ENCODE results near the gene SPTAN1. TPM values are rescaled to one million over a fixed set of nuclear protein-coding genes. Genes with fewer than 3 reads are reported as not detected.
"Not testable (repeated sequence)": the region's sequence is repeated elsewhere in the genome, so short reads cannot be mapped to it uniquely, and the experiment has no call there.

The SPTAN1 gene
- total RNA-seq, 1 donor from 2014 or later: 75.7 TPM

DNA sequence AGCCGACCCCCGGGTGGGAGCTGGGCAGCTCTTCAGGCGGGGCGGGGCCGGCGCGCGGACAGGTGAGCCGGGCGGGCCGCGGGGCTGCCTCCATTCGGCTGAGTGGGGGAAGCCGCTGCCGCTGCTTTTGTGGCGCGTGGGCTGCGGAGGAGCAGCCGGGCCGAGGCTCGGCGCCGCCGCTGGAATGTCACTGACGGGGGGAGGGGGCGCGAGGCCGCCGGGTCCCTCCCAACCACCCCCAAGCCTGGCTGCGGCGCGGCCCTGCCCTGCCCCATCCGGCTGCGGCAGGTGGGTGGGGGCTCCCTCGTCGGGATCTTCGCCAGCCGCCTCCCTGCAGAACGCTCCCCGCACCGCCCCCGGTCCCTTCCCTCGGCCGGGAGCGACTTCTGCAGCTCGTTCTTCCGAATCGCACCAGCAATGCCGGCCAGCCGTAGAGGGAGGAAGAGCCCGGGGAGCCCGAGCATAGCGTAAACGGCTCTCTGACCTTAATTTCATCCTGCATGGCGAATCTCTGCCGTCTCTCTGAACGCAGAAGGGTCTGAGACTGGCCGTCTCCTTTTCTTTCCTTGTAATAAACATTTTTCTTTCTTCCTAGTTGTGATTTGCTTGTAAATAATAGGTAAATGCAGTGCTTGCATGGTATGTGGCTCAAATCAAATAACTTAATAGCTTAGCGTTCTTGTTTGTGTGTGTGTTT is 505 bp downstream of the SPTAN1 start:
- ATAC-seq (peak; percentile 53), DNase-seq (ENCODE audit: low spot score) (peak; percentile 71)

DNA sequence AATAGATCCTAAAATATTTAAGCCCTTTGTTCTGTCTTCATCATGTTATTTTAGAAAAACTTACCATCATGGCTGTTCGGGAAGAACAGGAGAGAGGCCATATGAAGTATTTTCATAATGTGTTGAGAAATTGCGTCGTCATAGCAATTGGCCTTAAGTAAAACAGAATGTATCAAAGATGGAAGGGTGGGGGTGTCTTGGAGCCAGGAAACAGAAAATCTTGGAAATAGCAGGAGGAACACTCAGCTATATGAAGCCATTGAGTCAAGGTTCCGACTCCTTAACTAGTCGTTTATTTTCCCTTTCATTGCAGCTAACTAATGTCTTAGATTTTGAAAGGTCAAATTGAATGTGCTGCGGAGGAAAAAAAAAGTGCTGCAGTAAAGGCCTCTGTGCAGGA is 1.3 kb downstream of the SPTAN1 start:
- ATAC-seq (no peak), DNase-seq (ENCODE audit: low spot score) (no peak)

DNA sequence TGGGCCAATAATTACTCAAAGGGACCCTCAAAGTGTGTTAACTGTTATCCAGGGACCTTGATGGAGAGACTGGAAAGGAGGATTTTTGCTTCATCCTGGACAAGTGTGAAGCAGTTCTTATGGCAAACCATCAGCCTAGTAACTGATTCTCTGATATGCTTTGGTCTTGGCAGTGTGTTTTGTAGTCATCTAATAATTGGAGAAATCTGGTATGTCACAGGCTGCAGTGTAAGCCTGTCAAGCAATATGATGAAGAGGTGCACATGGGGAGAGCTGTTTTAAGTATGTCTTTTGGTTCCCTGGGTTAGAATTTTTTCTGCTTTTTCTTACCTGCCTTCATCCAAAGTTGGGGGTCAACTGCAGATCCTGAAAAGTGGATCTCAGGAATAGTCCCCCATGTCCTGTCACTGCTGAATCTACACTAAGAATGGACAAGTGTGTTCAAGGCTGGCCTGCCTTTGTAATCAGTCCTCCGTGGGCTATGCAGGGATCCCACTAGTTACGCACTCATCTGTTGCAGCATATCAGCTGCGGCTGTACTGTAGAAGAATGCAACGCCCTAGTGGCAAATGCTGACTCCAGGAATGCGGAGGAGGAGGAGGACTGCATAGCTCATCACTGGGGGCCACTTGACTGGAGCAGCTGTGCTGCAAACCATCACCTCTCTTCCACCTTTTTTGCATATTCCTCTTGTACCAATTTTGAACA is 1.9 kb downstream of the SPTAN1 start:
- ATAC-seq (no peak), DNase-seq (ENCODE audit: low spot score) (no peak)

GRCh38 chr9:128555180-128555721 is 2.9 kb downstream of the SPTAN1 start:
- no peak for ATAC-seq
- no peak for DNase-seq (ENCODE audit: low spot score)

GRCh38 chr9:128556276-128556675 is 3.9 kb downstream of the SPTAN1 start:
- DNase-seq (ENCODE audit: low spot score) (no peak), ATAC-seq (no peak)

GRCh38 chr9:128556926-128557634 is 4.7 kb downstream of the SPTAN1 start:
- ATAC-seq (peak; percentile 45), DNase-seq (ENCODE audit: low spot score) (peak; percentile 64)

GRCh38 chr9:128558431-128559310 is 6.3 kb downstream of the SPTAN1 start:
- DNase-seq (ENCODE audit: low spot score): peak; percentile 84
- ATAC-seq: peak; percentile 86

DNA sequence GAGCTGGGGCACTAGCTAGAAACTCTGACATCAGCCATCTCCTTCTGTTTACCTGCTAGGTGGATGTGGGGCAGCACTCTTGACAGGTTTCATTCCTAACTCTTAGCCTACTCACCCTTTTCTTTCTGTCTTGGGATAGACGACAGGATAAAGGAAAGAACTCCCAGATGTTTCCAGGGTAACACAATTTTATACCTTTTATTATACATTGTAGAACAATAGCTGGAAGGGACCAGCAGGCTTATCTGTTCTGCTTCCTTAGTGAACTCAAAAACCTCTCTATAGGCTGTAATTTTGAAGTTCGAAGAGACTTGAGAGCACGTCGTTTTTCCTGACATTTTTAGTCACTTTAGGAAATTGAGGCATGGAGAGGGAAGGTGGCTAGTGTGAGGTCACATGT is 13.2 kb downstream of the SPTAN1 start:
- ATAC-seq: peak; percentile 31

DNA sequence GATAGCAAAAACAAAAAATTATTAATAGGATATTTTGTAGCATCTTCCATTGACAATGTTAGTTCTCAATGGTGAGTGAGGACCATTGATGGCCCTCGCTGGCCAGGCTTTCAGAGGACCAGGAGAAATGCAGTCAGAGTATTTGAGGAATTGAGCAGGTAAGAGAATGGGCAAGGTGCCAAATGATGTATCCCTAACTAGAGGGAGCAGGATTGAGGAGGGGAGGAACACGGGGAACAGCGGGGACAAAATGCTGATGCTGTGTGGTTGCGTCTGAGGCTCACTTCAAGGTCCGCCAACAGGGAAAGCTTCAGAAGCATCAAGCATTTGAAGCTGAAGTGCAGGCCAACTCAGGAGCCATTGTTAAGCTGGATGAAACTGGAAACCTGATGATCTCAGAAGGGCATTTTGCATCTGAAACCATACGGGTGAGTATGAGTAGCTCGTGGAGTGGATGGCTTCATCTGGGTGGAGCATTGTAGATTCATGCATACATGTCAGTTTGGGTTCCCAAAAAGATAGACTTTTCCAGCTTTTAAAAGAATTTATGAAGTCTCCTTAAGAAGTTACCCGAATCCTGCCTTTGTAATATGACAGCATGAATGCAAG is 16.2 kb downstream of the SPTAN1 start:
- ATAC-seq (no peak), DNase-seq (ENCODE audit: low spot score) (no peak)

More for the DNA sequence above, 13.2 kb downstream of the SPTAN1 start:
- no peak for DNase-seq (ENCODE audit: low spot score)

DNA sequence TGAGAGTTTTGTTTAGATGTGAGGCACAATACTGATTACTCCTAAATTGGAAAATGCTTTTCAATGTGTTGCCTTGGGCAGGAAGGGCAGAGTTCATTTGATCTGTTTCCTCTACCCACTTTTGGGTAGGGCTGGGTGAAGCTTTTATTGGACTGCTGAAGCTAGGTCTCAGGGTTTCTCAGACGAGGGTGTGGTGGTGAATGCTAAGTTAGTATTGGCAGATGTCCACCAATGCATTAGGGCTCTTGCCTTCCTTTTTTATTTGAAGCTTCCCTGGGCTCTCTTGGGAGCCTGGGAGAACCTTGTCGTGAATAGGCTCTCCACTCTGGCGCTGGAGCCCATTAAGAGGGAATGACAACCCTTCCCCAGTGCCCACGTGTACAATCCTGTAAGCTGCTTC is 23.1 kb downstream of the SPTAN1 start:
- ATAC-seq: no peak
- no peak for DNase-seq (ENCODE audit: low spot score)

GRCh38 chr9:128575916-128576315 is 23.5 kb downstream of the SPTAN1 start:
- ATAC-seq (no peak), DNase-seq (ENCODE audit: low spot score) (no peak)

DNA sequence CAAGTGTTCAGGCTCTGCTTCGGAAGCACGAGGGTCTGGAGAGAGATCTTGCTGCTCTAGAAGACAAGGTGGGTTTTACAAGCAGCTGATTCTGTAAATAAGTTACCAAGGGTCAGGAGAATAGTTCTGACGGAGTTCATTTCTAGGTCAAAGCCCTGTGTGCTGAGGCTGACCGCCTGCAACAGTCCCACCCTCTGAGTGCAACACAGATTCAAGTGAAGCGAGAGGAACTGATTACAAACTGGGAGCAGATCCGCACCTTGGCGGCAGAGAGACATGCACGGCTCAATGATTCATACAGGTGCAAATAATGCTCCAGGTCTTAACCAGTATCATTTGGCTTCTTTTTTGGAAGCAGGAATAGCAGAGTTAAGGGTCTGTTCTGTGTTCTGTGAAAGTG is 24.8 kb downstream of the SPTAN1 start:
- ATAC-seq (peak; percentile 87), DNase-seq (ENCODE audit: low spot score) (peak; percentile 65)

DNA sequence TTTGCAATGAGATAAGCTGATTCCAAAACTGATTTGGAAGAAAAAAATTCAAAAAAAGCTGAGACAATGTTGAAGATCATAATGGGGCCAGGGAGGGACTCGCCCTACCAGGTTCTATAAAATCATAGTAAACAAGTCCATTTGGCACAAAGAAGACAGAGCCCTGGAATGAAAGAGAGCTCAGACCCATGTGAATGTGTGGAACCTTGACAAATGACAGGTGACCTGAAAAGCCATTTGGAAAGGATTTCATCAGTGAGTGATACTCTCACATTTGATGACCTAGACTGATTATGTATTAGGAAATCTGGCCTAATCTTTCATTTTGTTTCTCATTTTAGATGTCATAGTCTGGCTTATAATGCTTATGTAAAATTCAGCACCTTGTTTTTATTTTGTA is 26.8 kb downstream of the SPTAN1 start:
- ATAC-seq (peak; percentile 69), DNase-seq (ENCODE audit: low spot score) (peak; percentile 57)

DNA sequence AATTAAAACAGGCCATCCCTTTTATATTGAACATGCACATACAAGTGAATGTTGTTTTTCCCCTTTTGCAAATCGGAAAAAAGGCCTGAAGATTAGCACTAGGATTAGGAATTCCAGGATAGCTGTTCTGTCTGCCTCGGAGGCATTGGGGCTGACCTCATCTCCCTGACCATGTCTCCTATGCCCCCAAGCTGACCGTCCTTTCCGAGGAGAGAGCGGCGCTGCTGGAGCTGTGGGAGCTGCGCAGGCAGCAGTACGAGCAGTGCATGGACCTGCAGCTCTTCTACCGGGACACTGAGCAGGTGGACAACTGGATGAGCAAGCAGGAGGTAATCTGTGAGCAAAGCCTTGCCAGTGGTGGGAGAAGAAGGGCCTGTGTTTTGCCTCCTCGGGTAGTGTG is 28.3 kb downstream of the SPTAN1 start:
- ATAC-seq: no peak
- no peak for DNase-seq (ENCODE audit: low spot score)

DNA sequence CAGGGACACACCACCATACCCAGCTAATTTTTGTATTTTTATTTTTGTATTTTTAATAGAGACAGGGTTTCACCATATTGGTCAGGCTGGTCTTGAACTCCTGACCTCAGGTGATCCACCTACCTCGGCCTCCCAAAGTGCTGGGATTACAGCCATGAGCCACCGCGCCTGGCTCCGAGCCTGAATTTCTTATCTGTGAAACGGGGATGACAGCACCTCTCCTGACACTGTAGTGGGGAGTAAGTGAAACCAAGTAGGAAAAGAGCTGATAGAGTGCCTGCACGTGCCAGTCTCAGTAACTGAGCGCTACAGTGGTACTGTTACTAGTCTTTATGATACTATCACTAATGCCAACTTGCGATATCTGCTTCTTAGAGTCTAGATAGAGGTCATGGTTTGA is 32.8 kb downstream of the SPTAN1 start:
- ATAC-seq (peak; percentile 82), DNase-seq (ENCODE audit: low spot score) (peak; percentile 73)

- not testable (repeated sequence) for DNase-seq (ENCODE audit: low spot score)
- peak; percentile 79 for ATAC-seq
Measured at GRCh38 chr9:128586934-128587333, 34.5 kb downstream of the SPTAN1 start.

GRCh38 chr9:128587453-128587852 is 35.1 kb downstream of the SPTAN1 start:
- no peak for DNase-seq (ENCODE audit: low spot score)
- ATAC-seq: no peak

DNA sequence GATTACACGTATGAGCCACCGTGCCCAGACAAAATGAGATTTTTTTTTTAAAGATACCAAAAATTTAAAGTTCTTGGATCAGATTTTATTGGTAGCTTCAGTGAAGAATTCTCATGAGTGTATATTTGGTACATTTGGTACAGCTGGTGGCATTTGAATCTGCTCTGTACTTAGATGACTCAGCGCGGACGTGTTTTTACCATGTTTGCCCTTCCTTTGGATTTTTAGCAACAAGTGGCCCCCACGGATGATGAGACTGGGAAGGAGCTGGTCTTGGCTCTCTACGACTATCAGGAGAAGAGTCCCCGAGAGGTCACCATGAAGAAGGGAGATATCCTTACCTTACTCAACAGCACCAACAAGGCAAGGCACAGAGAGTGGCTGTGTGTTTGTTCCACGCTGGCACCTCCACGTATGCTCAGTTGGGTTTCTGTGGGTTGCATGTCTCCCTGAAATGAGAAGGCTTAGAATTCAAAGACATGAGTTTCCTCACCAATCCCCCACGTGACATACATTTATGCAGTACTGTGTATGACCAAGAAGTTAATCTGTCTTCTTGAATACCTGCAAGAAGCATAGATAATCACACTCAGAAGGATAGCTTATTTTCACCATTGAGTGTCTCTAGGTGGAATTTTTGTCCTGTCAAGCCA is 36.3 kb downstream of the SPTAN1 start:
- ATAC-seq (no peak), DNase-seq (ENCODE audit: low spot score) (no peak)

DNA sequence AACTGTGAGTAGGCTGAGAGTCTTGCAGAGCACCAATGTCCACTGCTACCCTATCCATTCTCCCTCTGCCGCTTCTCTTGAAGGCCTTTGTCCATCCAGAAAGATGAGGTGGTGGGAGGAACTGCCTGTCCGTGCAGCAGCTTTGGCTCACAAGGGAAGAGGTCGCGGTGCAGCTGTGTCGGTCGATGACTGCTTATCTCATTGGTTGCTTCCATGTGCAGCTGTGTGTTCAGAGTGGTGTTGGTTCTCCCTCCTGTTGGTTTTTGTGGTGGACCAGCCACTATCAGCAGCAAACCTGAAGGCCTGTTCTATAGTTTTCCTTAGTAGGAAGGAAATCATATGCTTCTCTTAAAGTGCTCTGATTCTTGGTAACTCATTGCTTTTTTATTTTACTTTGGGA is 40.7 kb downstream of the SPTAN1 start:
- no peak for ATAC-seq

GRCh38 chr9:128593856-128594255 is 41.5 kb downstream of the SPTAN1 start:
- no peak for ATAC-seq

More for the DNA sequence above, 40.7 kb downstream of the SPTAN1 start:
- DNase-seq (ENCODE audit: low spot score): no peak

More at GRCh38 chr9:128593856-128594255, 41.5 kb downstream of the SPTAN1 start:
- no peak for DNase-seq (ENCODE audit: low spot score)

Measured in left lobe of liver (tissue), 2 donors.